ENCODE data around the gene LAMA3. TPM values are rescaled to one million over a fixed set of nuclear protein-coding genes. Genes with fewer than 3 reads are reported as not detected.

The LAMA3 gene
- total and polyA plus RNA-seq, 4 donors = 0.26 to 3.9 (median 0.37) TPM

DNA sequence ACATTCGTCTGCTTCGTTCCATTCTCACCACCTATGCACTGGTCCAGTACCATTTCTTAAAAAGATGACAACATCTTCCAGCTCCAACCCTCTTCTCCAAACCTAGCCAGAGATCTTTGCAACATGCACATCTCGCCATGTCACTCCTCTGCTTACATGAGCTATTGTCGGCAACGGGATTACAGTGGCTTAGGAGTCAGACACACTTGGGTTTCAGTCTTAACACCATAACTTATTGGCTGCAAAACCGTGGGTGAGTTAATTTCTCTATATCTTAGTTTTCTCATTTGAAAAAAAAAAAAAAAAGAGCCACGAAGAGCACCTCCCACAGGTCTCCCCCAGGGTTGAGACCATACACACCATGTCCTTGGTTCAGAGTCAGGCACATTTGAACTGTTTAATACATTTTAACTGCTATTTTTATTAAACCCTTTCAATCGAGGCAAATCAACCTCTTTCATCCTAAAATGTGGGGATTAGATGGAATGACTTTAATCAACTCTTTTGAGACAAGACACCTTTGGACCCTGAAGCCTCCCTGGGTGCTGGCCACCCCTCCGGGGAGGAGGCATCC is 27.4 kb upstream of the LAMA3 start:
- TF ChIP-seq, protein P1, sequence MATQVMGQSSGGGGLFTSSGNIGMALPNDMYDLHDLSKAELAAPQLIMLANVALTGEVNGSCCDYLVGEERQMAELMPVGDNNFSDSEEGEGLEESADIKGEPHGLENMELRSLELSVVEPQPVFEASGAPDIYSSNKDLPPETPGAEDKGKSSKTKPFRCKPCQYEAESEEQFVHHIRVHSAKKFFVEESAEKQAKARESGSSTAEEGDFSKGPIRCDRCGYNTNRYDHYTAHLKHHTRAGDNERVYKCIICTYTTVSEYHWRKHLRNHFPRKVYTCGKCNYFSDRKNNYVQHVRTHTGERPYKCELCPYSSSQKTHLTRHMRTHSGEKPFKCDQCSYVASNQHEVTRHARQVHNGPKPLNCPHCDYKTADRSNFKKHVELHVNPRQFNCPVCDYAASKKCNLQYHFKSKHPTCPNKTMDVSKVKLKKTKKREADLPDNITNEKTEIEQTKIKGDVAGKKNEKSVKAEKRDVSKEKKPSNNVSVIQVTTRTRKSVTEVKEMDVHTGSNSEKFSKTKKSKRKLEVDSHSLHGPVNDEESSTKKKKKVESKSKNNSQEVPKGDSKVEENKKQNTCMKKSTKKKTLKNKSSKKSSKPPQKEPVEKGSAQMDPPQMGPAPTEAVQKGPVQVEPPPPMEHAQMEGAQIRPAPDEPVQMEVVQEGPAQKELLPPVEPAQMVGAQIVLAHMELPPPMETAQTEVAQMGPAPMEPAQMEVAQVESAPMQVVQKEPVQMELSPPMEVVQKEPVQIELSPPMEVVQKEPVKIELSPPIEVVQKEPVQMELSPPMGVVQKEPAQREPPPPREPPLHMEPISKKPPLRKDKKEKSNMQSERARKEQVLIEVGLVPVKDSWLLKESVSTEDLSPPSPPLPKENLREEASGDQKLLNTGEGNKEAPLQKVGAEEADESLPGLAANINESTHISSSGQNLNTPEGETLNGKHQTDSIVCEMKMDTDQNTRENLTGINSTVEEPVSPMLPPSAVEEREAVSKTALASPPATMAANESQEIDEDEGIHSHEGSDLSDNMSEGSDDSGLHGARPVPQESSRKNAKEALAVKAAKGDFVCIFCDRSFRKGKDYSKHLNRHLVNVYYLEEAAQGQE (IDR thresholded peaks at IDR 0.05) = no peak
- TF ChIP-seq, protein P2, sequence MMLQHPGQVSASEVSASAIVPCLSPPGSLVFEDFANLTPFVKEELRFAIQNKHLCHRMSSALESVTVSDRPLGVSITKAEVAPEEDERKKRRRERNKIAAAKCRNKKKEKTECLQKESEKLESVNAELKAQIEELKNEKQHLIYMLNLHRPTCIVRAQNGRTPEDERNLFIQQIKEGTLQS (IDR thresholded peaks at IDR 0.05) = no peak
- no peak for TF ChIP-seq NR2F2 (IDR thresholded peaks at IDR 0.05)
- Histone ChIP-seq H3K36me3 (ENCODE audit: control insufficient read depth in 4 of 4, insufficient read depth in 3 of 4, low read depth in 1 of 4, low read length in 3 of 4) (no peaks in the 10 kb centered on the region), H3K27ac (ENCODE audit: low read depth in 1 of 2, low read length in 2 of 2) (no peak overlapping the region), H3K9me3 (ENCODE audit: control insufficient read depth in 4 of 4, low read length in 3 of 4) (no peaks in the 10 kb centered on the region), H3K4me1 (ENCODE audit: control insufficient read depth in 4 of 4, insufficient read depth in 4 of 4, low read length in 3 of 4) (peaks cover 0 to 14% (median 8%) of the 10 kb centered on the region in 4 donors), H3K4me3 (ENCODE audit: low read depth in 1 of 3, low read length in 3 of 3) (peak overlapping the region in 2 of 3 donors; percentile 42 to 75), H3K27me3 (ENCODE audit: control insufficient read depth in 4 of 4, insufficient read depth in 4 of 4, low read length in 3 of 4) (peaks cover 0 to 7% (median 0%) of the 10 kb centered on the region in 4 donors), H3K9ac (ENCODE audit: low read depth in 1 of 2, low read length in 2 of 2) (no peak overlapping the region)
- DNase-seq (ENCODE audit: low spot score) = no peak
- 55% methylated on average over 9 of the region's 9 CpGs for WGBS

DNA sequence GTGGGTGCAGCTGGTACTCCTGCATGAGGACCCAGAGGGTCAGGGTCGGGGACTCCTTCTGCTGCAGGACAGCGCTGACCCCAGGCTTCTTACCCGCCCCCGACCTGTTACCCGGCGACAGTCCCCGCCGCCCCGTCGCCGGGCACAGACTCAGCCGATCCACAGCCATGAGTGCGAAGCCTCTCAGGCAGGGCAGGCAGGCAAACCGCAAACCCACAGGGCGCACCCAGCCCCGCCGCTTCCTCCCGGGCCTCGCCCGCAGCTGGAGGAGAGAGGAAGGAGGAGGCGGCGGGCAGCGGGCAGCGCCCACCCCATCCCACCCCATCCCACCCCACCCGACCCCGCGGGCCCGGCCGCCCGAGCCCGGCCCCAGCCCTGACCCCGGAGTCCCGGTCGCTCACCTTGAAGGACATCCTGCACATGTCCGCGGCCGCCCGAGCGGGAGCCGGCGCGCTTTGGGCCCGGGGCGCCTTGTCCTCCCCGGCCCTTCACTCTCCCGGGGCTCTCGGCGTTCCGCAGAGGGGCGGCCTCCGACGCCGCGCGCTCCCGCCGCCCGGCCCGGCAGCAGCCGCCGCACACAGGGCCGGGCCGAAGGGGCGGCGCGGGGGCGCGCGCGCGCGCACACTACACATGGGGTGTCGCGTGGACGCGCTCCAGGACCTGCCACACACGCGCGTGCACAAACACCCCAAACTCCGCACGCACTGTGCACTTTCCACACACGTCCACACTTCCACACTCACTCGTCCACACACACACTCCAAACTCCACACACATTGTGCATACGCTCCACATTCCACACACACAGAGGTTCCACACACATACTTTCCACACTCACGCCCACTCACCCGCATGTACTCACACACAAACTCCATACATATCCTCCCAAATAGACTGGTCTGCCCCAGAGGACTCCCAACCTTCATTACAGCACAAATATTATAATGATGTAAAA is 26.7 kb upstream of the LAMA3 start, which contains the start of gene ANKRD29:
ANKRD29 (minus strand) TSS at position 603 of the 955 bp plus-strand sequence; CDS start at position 422, 181 bp downstream.
- TF ChIP-seq, protein P1 (IDR thresholded peaks at IDR 0.05) = no peak
- no peak for TF ChIP-seq FOXA1 (IDR thresholded peaks at IDR 0.05)
- TF ChIP-seq, protein P2 (IDR thresholded peaks at IDR 0.05) = no peak
- TF ChIP-seq NR2F2 (IDR thresholded peaks at IDR 0.05) = no peak
- TF ChIP-seq, protein P3, sequence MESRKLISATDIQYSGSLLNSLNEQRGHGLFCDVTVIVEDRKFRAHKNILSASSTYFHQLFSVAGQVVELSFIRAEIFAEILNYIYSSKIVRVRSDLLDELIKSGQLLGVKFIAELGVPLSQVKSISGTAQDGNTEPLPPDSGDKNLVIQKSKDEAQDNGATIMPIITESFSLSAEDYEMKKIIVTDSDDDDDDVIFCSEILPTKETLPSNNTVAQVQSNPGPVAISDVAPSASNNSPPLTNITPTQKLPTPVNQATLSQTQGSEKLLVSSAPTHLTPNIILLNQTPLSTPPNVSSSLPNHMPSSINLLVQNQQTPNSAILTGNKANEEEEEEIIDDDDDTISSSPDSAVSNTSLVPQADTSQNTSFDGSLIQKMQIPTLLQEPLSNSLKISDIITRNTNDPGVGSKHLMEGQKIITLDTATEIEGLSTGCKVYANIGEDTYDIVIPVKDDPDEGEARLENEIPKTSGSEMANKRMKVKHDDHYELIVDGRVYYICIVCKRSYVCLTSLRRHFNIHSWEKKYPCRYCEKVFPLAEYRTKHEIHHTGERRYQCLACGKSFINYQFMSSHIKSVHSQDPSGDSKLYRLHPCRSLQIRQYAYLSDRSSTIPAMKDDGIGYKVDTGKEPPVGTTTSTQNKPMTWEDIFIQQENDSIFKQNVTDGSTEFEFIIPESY (IDR thresholded peaks at IDR 0.05) = no peak
- TF ChIP-seq, protein P4, sequence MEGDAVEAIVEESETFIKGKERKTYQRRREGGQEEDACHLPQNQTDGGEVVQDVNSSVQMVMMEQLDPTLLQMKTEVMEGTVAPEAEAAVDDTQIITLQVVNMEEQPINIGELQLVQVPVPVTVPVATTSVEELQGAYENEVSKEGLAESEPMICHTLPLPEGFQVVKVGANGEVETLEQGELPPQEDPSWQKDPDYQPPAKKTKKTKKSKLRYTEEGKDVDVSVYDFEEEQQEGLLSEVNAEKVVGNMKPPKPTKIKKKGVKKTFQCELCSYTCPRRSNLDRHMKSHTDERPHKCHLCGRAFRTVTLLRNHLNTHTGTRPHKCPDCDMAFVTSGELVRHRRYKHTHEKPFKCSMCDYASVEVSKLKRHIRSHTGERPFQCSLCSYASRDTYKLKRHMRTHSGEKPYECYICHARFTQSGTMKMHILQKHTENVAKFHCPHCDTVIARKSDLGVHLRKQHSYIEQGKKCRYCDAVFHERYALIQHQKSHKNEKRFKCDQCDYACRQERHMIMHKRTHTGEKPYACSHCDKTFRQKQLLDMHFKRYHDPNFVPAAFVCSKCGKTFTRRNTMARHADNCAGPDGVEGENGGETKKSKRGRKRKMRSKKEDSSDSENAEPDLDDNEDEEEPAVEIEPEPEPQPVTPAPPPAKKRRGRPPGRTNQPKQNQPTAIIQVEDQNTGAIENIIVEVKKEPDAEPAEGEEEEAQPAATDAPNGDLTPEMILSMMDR (IDR thresholded peaks at IDR 0.05; ENCODE audit: low read depth, low read length, missing input control) = no peak
- TF ChIP-seq YY1 (IDR thresholded peaks at IDR 0.05) = no peak
- TF ChIP-seq HNF4G (IDR thresholded peaks at IDR 0.05) = no peak
- no peak for TF ChIP-seq TAF1 (conservative IDR thresholded peaks at IDR 0.05)
- TF ChIP-seq EGR1 (IDR thresholded peaks at IDR 0.05; ENCODE audit: low read depth in 2 of 2) = no peak
- TF ChIP-seq RAD21 (IDR thresholded peaks at IDR 0.05) = no peak
- TF ChIP-seq RXRA (IDR thresholded peaks at IDR 0.05) = no peak
- no peak for TF ChIP-seq HNF4A (conservative IDR thresholded peaks at IDR 0.05)
- no peak for TF ChIP-seq FOXA2 (IDR thresholded peaks at IDR 0.05)
- TF ChIP-seq GABPA (IDR thresholded peaks at IDR 0.05 in 1 of 2, conservative IDR thresholded peaks at IDR 0.05 in 1 of 2) = no peak
- TF ChIP-seq JUND (IDR thresholded peaks at IDR 0.05) = no peak
- no peak for TF ChIP-seq SP1 (IDR thresholded peaks at IDR 0.05)
- no peak for DNase-seq (ENCODE audit: low spot score)
- Histone ChIP-seq H3K9me3 (ENCODE audit: control insufficient read depth in 4 of 4, low read length in 3 of 4) (no peaks in the 10 kb centered on the region), H3K27ac (ENCODE audit: low read depth in 1 of 2, low read length in 2 of 2) (no peak within 1 kb of the TSS), H3K9ac (ENCODE audit: low read depth in 1 of 2, low read length in 2 of 2) (no peak within 1 kb of the TSS), H3K4me3 (ENCODE audit: low read depth in 1 of 3, low read length in 3 of 3) (peak within 1 kb of the TSS; percentile 62 to 77 (median 75)), H3K4me1 (ENCODE audit: control insufficient read depth in 4 of 4, insufficient read depth in 4 of 4, low read length in 3 of 4) (peaks cover 0 to 14% (median 8%) of the 10 kb centered on the region in 4 donors), H3K27me3 (ENCODE audit: control insufficient read depth in 4 of 4, insufficient read depth in 4 of 4, low read length in 3 of 4) (peaks cover 0 to 7% (median 0%) of the 10 kb centered on the region in 4 donors), H3K36me3 (ENCODE audit: control insufficient read depth in 4 of 4, insufficient read depth in 3 of 4, low read depth in 1 of 4, low read length in 3 of 4) (no peaks in the 10 kb centered on the region)
- 2% methylated on average over 86 of the region's 86 CpGs for WGBS
